ENCODE measurements around the gene MMP17. TPM values are rescaled to one million over a fixed set of nuclear protein-coding genes. Genes with fewer than 3 reads are reported as not detected.

The MMP17 gene
- total and polyA plus RNA-seq, 8 donors: 2.0 to 5.2 (median 3.3) TPM

GRCh38 chr12:131795690-131796410 lies 32.3 kb upstream of the MMP17 start:
- Histone ChIP-seq H3K9me3 (no peaks in the 10 kb centered on the region), H3K4me1 (peaks cover 0 to 11% of the 10 kb centered on the region in 2 donors), H3K36me3 (peaks cover 0 to 83% of the 10 kb centered on the region in 2 donors), H3K4me3 (no peak overlapping the region), H3K27me3 (no peaks in the 10 kb centered on the region), H3K27ac (no peak overlapping the region)
- ATAC-seq: peak; percentile 95
- TF ChIP-seq CTCF (IDR thresholded peaks at IDR 0.05): no peak
- DNase-seq: peak in 3 of 4 donors; percentile 27 to 74 (median 72)
- intact Hi-C loops (cut with DNase I): no loop called here

- ATAC-seq (no peak), DNase-seq (no peak)
- intact Hi-C loops (cut with DNase I): no loop called here
- no peak for TF ChIP-seq CTCF (IDR thresholded peaks at IDR 0.05)
- no peaks in the 10 kb centered on the region for H3K9me3 ChIP-seq
- no peak overlapping the region for H3K4me3 ChIP-seq
- H3K27ac ChIP-seq: peak overlapping the region in 1 of 2 donors; percentile 19
- peaks cover 0 to 82% of the 10 kb centered on the region in 2 donors for H3K36me3 ChIP-seq
- no peaks in the 10 kb centered on the region for H3K27me3 ChIP-seq
- H3K4me1 ChIP-seq: peaks cover 0 to 11% of the 10 kb centered on the region in 2 donors
Measured at GRCh38 chr12:131796411-131796736, 31.8 kb upstream of the MMP17 start.

GRCh38 chr12:131796754-131797587 lies 31.2 kb upstream of the MMP17 start:
- intact Hi-C loops (cut with DNase I): no loop called here
- H3K27ac ChIP-seq: peak overlapping the region in 1 of 2 donors; percentile 19
- ATAC-seq: peak; percentile 29
- H3K4me1 ChIP-seq: peaks cover 0 to 11% of the 10 kb centered on the region in 2 donors
- no peaks in the 10 kb centered on the region for H3K27me3 ChIP-seq
- peak in 1 of 4 donors; percentile 64 for DNase-seq
- peaks cover 0 to 81% of the 10 kb centered on the region in 2 donors for H3K36me3 ChIP-seq
- no peak for TF ChIP-seq CTCF (IDR thresholded peaks at IDR 0.05)
- no peaks in the 10 kb centered on the region for H3K9me3 ChIP-seq
- no peak overlapping the region for H3K4me3 ChIP-seq

- Histone ChIP-seq H3K4me1 (peaks cover 0 to 11% of the 10 kb centered on the region in 2 donors), H3K27ac (no peak overlapping the region), H3K9me3 (no peaks in the 10 kb centered on the region), H3K4me3 (no peak overlapping the region), H3K27me3 (no peaks in the 10 kb centered on the region), H3K36me3 (peaks cover 0 to 85% of the 10 kb centered on the region in 2 donors)
- DNase-seq (peak in 1 of 4 donors; percentile 61), ATAC-seq (no peak)
- no peak for TF ChIP-seq CTCF (IDR thresholded peaks at IDR 0.05)
- intact Hi-C loops (cut with DNase I): no loop called here
Measured at GRCh38 chr12:131797588-131797934, 30.6 kb upstream of the MMP17 start.

- H3K36me3 ChIP-seq: peaks cover 0 to 74% of the 10 kb centered on the region in 2 donors
- DNase-seq (peak in 1 of 4 donors; percentile 45), ATAC-seq (no peak)
- no peaks in the 10 kb centered on the region for H3K9me3 ChIP-seq
- no peak for TF ChIP-seq CTCF (IDR thresholded peaks at IDR 0.05)
- no peak overlapping the region for H3K27ac ChIP-seq
- no peaks in the 10 kb centered on the region for H3K27me3 ChIP-seq
- no peak overlapping the region for H3K4me3 ChIP-seq
- intact Hi-C loops (cut with DNase I): no loop called here
- H3K4me1 ChIP-seq: peaks cover 3 to 18% of the 10 kb centered on the region in 2 donors
Measured at GRCh38 chr12:131799195-131799594, 29.0 kb upstream of the MMP17 start.

Measured in left lung (tissue), 10 donors.